A549 treated with RU486 at 1 μM for 4 hours (cell line): ENCODE data around the gene CAVIN4. TPM values are rescaled to one million over a fixed set of nuclear protein-coding genes. Genes with fewer than 3 reads are reported as not detected.

Source experiments
- total RNA-seq: library from RNA; stranded (reverse); fragments of 200-300 nt; extraction: Qiagen RNA extraction; gene quantifications from 5 replicates; pipeline ENCODE4 v1.2.3, GENCODE V29; 2022; ENCODE audit warnings: low read depth

CAVIN4 gene
- 0.26 to 0.56 TPM (median 0.54 TPM) in 5 replicates for total RNA-seq

DNA sequence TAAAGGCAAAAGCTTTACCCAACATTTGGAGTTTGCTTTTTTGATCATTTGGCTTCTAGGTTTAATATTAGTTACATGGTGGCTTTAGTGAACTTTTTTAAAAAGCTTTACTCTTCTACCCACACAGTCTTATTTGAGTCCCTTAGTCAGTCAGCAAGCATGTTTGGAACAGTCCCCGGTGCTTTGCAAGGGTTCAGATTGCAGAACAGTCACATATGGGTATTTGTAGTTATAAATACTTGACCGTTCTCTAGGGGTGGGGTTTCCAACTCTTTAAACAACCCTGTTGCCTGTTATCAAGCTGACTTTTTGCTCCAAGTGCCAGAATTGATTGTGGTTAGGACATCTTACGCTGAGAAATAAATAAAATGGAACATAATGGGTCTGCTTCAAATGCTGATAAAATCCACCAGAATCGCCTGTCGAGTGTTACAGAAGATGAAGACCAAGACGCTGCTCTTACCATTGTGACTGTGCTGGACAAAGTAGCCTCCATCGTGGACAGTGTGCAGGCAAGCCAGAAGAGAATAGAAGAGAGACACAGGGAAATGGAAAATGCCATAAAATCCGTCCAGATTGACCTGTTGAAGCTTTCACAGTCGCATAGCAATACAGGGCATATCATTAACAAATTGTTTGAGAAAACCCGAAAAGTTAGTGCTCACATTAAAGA, at the start of gene CAVIN4:
TSS of gene CAVIN4 (plus strand) at position 304 of the 673 bp plus-strand sequence. CDS start at position 369, 65 bp downstream.

Other genes starting within 250 kb of the CAVIN4 start
- 23.5 to 31.8 TPM (median 27.9 TPM) in 5 replicates for gene TEX10, start 225.1 kb upstream of the CAVIN4 start, total RNA-seq
- gene MSANTD3, start 150.9 kb upstream of the CAVIN4 start, total RNA-seq = 70.1 to 85.3 TPM (median 74.2 TPM) in 5 replicates
- 0.30 to 1.6 TPM (median 1.3 TPM) in 5 replicates for gene TMEFF1, start 104.9 kb upstream of the CAVIN4 start, total RNA-seq